UCSD-AML1 (cell line): Measurements from ENCODE around the gene BORCS5.
"Not testable (repeated sequence)": the region's sequence is repeated elsewhere in the genome, so short reads cannot be mapped to it uniquely, and the experiment has no call there.

ENCODE experiments used
- DNase-seq: peaks from one replicate; lab custom pipeline; 2025; ENCODE audit not compliant: unreplicated experiment; lab: John Stamatoyannopoulos, UW

The BORCS5 gene

DNA sequence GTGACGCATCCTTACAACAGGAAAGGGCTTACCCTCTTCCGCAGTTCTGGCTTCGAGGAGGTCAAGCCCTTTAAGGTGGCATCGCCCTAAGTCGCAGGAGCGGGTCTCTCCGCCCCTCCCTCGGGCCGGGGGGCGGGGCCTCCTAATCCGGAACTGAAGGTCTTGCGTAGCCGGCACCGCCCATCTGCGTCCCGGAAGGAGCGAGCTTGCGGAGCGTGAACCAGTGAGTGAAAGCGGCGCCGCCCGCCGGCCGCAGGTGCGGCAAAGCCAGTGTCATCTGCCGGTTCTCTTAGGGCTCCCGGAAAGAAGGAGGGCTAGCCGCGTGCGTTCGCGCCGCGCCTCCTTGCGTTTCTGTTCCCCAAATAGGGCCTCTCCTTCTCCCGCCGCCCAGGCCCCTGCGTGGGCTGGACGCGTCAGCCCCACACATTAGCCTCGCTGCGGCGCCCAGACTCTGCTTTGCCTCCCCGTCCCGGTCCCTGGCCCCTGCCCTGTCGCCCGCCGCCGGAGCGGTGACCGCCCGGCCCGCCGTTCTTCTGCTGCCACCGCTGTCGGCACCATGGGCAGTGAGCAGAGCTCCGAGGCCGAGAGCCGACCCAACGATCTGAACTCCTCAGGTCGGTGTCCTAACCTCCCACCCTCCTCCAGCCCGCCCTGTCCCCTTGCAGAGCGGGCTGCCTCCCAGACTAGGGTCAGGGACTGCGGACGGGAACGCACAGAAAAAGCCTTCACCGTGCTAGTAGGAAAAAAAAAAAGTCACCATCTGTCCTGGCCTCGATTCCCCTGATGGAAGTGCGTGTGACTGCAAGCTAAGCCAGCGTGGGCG, at the start of gene BORCS5:
Gene BORCS5, plus strand, starts transcription at position 183 of the 823 bp plus-strand sequence. Its CDS starts 374 bp downstream, at position 557.
- DNase-seq = peak; percentile 99

DNA sequence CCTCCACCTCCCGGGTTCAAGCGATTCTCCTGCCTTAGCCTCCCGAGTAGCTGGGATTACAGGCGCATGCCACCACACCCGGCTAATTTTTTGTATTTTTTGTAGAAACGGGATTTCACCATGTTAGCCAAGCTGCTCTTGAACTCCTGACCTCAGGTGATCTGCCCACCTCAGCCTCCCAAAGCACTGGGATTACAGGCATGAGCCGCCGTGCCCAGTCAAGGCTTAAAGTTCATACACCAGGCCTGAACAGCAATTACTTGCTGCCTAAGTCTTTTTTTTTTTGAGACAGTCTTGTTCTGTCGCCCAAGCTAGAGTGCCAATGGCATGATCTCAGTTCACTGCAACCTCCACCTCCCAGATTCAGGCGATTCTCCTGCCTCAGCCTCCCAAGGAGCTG, 46.2 kb upstream of the BORCS5 start:
- not testable (repeated sequence) for DNase-seq

DNA sequence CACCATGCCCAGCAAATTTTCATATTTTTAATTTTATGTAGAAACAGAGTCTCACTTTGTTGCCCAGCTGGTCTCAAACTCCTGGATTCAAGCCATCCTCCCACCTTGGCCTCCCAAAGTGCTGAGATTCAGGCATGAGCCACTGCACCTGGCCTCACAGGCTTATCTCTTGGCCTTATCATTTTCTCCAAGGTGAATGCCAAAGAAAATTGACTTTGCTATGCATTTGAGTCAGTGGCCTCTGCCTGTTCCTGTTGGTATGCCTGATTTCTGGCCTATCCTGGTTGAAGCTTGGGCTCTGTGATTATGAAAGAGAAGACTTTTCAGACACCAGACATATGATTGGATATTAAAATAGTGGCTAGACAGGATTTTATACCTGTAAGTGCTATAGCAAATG, 41.0 kb upstream of the BORCS5 start:
- DNase-seq = no peak

DNA sequence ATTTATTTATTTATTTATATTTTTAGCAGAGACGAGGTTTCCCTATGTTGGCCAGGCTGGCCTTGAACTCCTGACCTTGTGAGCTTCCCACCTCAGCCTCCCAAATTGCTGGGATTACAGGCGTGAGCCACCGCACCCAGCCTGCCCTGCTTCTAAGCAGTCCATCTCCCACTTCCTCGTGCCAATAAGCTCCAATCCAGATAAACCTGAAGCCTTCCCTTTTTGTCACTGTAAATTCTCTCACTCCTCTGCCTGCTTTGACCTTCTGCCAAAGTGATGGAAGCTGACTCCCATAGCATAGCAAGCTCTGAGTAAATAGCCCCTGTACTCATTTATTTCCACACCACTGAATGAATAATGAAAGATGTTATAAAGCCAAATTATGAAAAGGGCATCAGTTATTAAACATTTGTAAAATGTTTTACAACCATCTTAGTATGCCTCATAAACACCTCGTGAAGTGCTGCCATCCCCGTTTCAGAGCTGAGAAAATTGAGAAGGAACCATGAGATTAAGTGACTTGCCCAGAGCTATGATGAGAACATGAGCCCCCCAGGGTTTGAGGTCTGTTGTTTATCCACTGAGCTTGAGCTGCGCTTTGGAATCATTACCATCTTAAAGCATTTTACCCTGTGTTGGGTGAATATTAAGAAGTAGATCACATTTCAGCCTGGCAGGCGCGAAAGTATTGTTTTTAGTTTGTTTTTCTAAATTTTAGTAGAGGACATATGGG, 37.3 kb upstream of the BORCS5 start:
- no peak for DNase-seq

DNA sequence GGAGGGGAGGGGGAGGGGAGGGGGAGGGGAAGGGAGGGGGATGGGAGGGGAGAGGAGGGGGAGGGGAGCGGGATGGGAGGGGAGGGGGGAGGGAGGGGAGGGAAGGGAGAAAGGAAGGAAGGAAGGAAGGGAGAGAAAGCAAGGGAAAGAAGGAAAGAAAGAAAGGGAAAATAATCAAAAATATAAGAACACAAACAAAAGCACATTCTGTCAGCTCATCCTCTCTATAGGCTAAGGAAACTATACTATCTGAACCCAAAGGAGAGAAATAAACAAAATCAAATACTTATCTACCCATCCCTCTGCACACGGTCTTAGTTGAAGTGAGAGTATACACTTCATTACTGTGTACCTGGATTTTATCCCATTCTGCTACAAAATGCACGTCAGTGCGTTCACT, 33.8 kb upstream of the BORCS5 start:
- DNase-seq = no peak

DNA sequence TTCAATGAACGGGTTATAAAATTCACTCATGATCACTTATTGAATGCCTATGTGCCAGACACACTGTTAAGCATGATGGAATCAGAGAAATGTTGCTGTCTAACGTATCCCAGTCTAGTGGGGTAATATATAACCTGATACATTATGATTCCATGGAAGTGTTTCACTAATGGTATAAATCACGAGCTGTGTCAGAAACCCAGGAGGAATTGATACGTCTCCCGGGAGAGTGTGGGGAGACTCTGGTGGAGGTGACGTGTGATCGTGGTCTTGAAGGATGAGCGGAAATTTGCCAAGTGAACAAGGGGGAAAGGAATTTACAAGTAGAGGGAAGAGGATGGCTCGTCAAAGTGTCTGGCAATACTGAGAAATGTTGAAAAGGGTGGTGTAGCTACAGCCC, 33.3 kb upstream of the BORCS5 start:
- no peak for DNase-seq

DNA sequence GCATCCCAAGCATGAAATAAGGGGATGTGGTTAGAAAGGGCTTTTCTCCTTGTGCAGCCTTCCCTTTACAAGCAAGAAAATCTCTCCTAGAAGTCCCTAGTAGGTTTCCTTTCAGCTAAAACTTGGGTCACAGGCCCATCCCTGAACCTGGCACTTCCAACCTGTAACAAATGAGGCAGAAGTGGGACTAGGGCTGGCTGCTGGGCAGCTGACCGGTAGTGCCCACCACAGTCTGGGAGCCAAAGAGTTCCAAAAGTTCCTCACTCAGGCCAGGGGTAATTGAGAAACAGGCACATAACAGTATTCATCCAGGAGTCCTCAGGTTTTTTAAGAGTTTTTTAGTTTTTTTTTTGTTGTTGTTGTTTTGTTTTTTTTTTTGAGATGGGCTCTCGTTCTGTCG, 30.6 kb upstream of the BORCS5 start:
- DNase-seq = no peak

DNA sequence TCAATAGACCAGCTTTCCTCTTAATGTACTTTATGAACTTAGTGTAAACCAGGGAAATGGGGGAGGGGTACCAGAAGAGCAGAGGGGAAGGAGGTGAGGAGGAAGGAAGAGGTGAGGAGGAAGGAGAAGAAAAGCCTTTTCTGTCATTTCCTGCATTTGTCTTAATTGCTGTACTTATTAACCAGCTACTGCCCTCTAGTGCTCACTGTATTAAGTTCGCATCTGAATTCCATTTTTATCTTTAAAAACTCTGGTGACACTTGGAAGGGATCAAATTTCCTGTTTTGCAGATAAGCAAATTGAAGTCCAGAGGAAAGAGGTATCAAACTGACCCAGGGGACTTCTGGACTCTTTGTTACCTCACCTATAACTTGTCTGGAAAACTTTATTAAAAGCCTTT, 29.1 kb upstream of the BORCS5 start:
- DNase-seq = no peak

DNA sequence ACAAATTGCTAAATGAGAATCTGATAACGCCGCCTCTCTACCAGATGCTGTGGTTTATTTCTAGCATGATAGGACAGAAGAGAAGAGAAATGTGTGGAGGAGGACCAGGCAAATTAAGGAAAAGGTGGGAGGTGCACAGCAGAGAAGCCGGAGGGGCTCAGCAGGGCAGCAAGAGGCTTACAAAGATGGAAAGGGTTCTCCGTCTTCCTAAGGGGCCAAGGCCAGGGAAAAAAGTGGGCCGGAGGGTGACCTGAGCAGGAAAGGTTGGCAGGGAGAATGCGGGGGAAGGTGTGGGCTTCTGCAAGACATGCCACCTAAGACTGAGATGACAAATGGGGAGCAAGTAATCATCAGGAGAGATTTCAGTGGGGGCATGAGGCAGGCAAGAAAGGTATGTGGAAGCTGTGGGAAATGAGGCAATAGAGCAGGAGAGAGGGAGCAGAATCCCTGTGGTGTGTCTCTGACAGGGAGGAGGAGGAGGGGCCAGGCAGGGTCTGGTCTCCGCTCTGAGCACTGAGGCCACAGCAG, 25.6 kb upstream of the BORCS5 start:
- DNase-seq = no peak

DNA sequence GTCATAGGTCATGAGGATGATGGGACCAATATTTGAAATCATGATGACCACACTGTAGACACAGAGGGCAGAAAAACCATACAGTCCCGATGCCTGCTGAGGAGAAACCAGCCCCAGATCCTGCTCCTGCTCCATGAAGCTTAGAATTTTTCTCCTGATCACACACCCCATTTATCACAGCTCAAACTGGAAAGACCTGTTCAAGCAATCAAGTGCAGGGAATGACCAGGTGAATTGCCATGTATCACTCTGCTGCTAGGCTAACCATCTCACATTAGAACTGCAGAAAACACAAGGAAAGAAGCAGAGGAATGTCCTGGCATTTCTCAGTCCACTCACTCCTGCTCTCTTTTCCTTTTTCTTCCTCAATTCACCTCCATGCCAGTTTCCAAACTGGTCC, 25.0 kb upstream of the BORCS5 start:
- no peak for DNase-seq

DNA sequence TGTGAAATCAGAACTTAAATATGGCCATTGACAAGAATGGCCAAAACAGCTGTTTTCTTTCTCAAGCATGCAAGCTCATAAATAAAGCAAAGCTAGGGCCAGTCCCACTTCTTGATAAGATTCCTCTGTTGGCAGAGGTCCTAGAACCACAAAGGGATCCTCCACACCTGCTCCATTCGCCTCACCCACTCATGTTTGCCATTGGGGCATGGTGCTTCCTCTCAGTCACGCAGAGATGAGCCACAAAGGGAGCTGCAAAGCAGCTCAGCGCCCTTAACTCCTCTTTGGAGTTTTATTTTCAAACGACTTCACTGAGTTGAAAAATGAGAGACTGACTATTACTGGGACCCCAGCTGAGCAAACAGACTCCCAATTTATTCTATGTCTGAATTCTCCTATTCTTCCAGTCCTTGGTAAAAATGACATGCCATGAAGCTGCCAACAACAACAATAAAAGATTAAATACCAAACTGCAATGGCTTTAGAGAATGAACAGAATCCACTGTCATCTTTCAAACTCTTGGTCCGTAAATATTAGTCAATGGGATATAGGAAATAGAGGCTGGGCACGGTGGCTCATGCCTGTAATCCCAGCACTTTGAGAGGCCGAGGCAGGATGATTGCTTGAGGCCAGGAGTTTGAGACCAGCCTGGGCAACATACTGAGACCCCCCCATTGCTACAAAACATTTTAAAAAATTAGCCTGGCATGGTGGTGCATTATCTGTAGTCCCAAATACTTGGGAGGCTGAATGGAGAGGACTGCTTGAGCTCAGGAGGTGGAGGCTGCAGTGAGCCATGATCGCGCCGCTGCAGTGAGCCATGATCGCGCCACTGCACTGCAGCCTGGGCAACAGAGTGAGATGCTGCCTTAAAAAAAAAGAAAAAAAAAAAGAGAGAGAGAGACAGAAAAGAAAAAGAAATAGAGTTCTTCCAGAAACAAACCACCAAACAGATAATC, 23.2 kb upstream of the BORCS5 start:
- no peak for DNase-seq

DNA sequence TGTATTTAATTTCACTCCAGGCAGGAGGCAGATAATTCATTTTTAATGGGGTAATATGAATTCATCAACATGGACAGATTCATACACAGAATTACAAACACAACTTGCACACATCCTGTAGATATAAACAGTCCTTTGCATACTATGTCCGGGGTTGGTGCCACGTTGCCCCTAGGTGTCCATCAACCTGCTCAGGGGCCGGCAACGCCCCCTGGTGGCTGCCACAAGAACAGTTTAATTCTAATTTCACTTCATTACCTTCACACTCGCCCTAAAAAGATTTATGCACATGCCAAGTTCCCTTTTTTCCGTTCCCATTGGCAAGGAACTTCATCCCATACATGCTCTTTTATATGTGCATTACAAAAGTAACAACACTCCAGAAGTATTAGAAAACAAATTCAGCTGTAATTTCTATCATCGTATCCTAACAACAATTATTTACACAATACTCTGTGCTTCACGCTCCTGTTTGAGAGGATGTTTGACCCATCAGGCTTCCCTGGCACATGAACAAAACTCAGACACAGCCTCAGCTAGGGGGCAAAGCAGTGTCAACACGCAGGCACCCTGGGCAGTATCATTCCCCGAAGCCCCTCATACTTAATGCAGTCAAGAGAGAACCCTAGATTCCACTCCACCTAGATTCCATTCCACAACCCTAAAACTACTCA, 22.4 kb upstream of the BORCS5 start:
- DNase-seq = peak; percentile 54

DNA sequence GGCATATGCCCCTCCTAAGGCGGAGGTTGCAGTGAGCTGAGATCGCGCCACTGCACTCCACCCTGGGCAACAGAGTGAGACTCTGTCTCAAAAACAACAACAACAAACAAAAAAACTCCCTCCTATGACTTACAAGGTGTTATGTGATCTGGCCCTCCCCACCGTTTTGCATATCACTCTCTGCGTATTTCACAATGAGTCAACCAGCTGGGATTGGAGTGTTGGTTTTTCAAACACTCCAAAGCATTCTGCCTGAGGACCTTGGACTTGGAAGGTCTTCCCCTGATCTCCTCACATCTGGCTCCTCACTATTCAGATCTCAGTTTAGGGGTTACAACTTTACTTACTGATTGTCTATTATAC, 20.8 kb upstream of the BORCS5 start:
- no peak for DNase-seq

DNA sequence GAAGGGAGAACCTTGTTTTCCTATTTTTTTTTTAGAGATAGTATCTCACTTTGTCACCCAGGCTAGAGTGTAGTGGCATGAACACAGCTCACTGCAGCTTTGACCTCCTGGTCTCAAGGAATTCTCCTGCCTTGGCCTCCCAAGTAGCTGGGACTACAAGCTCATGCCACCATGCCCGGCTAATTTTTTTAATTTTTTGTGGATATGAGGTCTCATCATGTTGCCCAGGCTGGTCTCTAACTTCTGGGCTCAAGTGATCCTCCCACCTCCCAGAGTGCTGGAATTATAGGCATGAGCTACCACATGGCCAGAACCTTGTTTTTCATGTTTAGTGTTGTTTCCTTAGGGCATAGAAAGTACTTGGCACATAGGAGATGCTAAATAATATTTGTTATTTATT, 20.4 kb upstream of the BORCS5 start:
- DNase-seq = no peak

DNA sequence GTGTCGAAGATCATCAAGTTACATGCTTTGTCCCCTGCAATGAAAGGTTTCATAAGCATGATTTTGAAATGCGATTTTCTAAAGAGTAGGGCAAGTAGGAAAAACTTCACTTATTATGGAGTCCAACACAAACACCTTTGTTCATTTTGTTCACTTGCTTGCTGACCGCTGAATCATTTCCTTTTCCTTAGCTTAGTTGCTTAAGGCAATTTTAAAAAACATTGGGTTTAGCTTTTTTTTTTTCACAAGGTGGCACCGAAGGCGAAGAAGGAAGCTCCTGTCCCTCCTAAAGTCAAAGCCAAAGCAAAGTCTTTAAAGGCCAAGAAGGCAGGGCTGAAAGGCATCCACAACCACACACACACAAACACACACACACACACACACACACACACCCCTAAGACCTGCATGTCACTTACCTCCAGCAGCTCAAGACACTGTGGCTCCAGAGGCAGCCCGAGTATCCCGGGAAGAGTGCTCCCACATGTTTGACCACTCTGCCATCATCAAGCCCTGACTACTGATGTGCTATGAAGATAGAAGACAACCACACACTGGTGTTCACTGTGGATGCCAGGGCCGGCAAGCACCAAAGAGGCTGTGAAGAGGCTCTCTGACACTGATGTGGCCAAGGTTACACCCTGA, 18.2 kb upstream of the BORCS5 start:
- DNase-seq = peak; percentile 22

DNA sequence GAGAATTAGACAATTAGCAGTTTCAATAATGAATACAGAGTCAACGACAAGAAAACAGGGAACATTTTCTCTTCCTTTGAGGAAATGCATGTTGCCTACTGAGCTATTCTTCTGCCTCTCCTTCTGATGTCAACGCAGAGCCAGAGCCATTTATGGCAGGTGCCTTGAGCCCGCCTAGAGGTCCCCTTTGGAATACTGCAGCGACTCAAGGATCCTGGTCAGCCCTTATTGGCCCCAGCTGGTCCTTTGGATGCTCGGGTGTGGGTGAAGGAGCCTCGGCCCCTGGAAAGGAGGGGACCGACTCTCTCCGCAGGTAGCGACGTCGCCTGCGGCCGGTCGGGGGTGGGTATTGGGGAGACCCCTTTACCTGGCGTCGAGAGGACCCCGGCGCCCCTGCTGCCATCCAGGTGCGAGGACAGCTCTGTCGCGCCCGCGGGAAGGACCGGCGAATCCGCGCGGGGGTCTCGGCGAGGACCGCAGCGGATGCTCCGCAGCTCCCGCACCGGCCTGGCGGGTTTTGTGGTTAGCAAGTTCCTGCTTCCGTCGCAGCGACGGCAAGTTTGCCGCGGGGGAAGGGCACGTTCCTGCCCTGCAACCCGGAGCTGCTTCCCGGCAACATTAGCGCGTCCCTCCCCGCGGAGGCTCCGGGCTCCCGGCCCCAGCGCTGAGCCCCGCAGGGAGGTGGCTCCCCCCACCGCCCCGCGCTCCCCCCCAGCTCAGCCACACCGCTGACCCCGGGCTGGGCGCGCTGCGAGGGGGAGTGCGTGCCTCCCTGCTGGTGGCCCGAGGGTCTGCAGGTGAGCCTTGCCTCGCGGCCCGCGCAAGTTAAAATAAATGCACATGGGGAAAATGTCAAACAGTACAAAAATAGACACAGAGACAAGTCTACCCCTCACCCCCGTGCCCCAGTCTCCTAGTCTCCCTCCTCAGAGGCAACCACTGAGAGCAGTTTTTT, 6.9 kb upstream of the BORCS5 start, which contains the start of gene MANSC1:
Gene MANSC1, minus strand, starts transcription at position 532 of the 955 bp plus-strand sequence. CDS start 6,928 bp downstream, outside the sequence.
- DNase-seq = peak; percentile 64

DNA sequence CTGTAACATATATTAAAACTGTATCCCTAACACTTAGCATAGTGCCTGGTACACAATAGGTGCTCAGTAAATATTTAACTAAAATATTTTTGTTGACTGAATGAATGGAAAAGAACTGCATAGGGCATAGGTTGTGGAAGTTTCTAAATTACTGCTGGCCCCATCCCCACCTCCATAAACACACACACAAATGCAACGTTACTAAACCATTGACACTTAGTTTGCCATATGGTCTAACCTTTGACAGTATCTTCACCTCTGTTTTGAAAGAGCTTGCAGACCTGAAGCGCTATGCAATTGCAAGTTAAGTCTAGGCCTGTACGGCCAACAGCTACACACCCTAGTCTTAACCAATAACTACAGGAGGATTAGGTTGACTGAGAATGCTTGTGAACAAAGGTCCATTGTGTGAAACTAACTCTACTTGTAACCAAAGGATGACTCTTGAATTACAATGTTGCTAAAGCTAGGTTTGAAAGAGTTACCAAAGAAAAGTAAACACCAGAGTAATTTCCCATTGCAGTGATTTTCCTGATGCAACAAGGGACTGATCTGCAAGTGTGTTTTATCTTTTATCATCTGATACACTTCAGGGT, 5.9 kb upstream of the BORCS5 start:
- DNase-seq = no peak

DNA sequence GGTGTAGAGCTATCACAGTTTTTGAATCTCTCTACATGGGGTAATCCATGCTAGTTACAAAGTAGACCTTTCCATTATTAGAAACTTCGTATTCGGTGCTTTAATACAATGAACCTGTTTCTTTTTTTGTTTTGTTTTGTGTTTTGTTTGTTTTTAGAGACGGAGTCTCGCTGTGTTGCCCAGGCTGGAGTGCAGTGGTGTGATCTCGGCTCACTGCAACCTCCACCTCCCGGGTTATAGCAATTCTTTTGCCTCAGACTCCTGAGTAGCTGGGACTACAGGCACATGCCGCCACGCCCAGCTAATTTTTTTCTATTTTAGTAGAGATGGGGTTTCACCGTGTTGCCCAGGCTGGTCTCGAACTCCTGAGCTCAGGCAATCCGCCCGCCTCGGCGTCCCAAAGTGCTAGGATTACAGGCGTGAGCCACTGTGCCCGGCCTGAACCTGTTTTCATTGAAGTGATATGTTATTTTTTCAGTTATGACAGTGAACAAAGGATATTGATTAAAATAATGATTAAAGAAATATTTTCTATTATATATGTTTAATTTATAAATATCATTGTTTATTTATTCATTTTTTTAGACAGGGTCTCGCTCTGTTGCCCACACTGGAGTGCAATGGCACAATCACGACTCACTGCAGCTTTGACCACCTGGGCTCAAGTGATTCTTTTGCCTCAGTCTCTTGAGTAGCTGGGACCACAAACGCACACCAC, 5.3 kb upstream of the BORCS5 start:
- not testable (repeated sequence) for DNase-seq
